HCT116 (cell line): ENCODE results near the gene DNAH10. TPM values are rescaled to one million over a fixed set of nuclear protein-coding genes. Genes with fewer than 3 reads are reported as not detected.

Source experiments
- ATAC-seq: fragments of 200-7000 bp; cut with Tn5 transposase; 2 replicates; pipeline ENCODE4 v1.9.1; 2020; ENCODE audit warnings: mild to moderate bottlenecking, moderate library complexity
- BruUV-seq: library from RNA; stranded (reverse); fragments of 400-500 nt; replicated peaks from 2 replicates; lab custom pipeline; 2021; lab: Mats Ljungman, UMichigan
- CTCF ChIA-PET: fragments of 300-600 bp; sonication (Branson Sonifier 250); formaldehyde crosslinking; loops from one replicate; lab custom pipeline; 2021; ENCODE audit warnings: antibody characterized with exemption; lab: Charles Lee
- POLR2A ChIA-PET: fragments of 300-600, 350-600 bp; sonication (Branson Sonifier 250); formaldehyde crosslinking; loops from one replicate; lab custom pipeline; 2021; ENCODE audit warnings: antibody characterized with exemption; lab: Charles Lee
- RAD21 ChIA-PET, 2 experiments: fragments of 300-600 bp; sonication (Branson Sonifier 250); formaldehyde crosslinking; loops; one replicate each; lab custom pipeline; 2023; ENCODE audit warnings: low total read pairs in 2 of 2; ENCODE audit not compliant: uncharacterized antibody in 2 of 2, unreplicated experiment in 2 of 2, low non-redundant PET in 1 of 2; lab: Charles Lee
- DNase-seq: peaks from one replicate; pipeline ENCODE4 v3.0.0-alpha.2; 2010; ENCODE audit warnings: low read depth, low spot score
- H2AFZ ChIP-seq: fragments of 200-600 bp; shearing (Covaris generic), sonication (generic); 2 replicates; pipeline ENCODE4 v1.6.1; 2017; ENCODE audit warnings: low read depth, mixed run types, mixed read lengths, antibody characterized with exemption, low read length; ENCODE audit not compliant: poor library complexity, severe bottlenecking
- H3K27ac ChIP-seq: 2 replicates; pipeline ENCODE4 v1.5.1; 2012; ENCODE audit warnings: low read depth, low read length
- H3K27me3 ChIP-seq: fragments of 200-600 bp; sonication (generic); 2 replicates; pipeline ENCODE4 v1.6.1; 2016; ENCODE audit warnings: mixed run types, low read length, mixed read lengths; ENCODE audit not compliant: insufficient read depth
- H3K36me3 ChIP-seq, 2 experiments: fragments of 200-500 bp in 1 of 2; fragments of 200-600 bp in 1 of 2; sonication (Bioruptor generic) in 1 of 2; sonication (generic) in 1 of 2; 2 replicates each; pipeline versions ENCODE4 v1.5.1 to v1.6.1; 2014 to 2016; ENCODE audit warnings: low read length in 2 of 2, inconsistent platforms in 1 of 2, mixed read lengths in 1 of 2, mixed run types in 1 of 2; ENCODE audit not compliant: insufficient read depth in 2 of 2, control insufficient read depth in 1 of 2
- H3K4me1 ChIP-seq, 2 experiments: fragments of 200-600 bp in 1 of 2; sonication (generic) in 1 of 2; 2 replicates each; pipeline versions ENCODE4 v1.5.1 to v1.6.1; 2012 to 2017; ENCODE audit warnings: low read length in 2 of 2, inconsistent platforms in 1 of 2, mild to moderate bottlenecking in 1 of 2, mixed read lengths in 1 of 2, mixed run types in 1 of 2, moderate library complexity in 1 of 2; ENCODE audit not compliant: insufficient read depth in 2 of 2, control insufficient read depth in 1 of 2
- H3K4me2 ChIP-seq: fragments of 200-600 bp; sonication (generic); 2 replicates; pipeline ENCODE4 v1.6.1; 2017; ENCODE audit warnings: mixed run types, low read length, mixed read lengths
- H3K4me3 ChIP-seq, 2 experiments: fragments of 200-600 bp in 1 of 2; sonication (generic) in 1 of 2; replicated peaks in 1 of 2; 2 replicates each; pipeline ENCODE4 v1.5.1; 2011 to 2016; ENCODE audit warnings: low read length in 2 of 2, control low read depth in 1 of 2, low read depth in 1 of 2, mild to moderate bottlenecking in 1 of 2, mixed read lengths in 1 of 2, mixed run types in 1 of 2
- H3K79me2 ChIP-seq: fragments of 200-600 bp; sonication (generic); 2 replicates; pipeline ENCODE4 v1.6.1; 2017; ENCODE audit warnings: mild to moderate bottlenecking, mixed run types, low read length, moderate library complexity, mixed read lengths; ENCODE audit not compliant: insufficient read depth
- H3K9ac ChIP-seq: fragments of 200-600 bp; sonication (generic); 2 replicates; pipeline ENCODE4 v1.6.1; 2016; ENCODE audit warnings: low read length, mixed read lengths
- H3K9me2 ChIP-seq: fragments of 200-600 bp; sonication (generic), shearing (Covaris generic); 2 replicates; pipeline ENCODE4 v1.6.1; 2017; ENCODE audit warnings: mixed run types, mild to moderate bottlenecking, moderate library complexity; ENCODE audit not compliant: insufficient read depth
- H3K9me3 ChIP-seq, 2 experiments: fragments of 200-500 bp in 1 of 2; fragments of 200-600 bp in 1 of 2; sonication (Bioruptor generic) in 1 of 2; sonication (generic) in 1 of 2; 2 replicates each; pipeline ENCODE4 v1.6.1; 2014 to 2017; ENCODE audit warnings: low read length in 2 of 2, mixed read lengths in 2 of 2, inconsistent platforms in 1 of 2, low read depth in 1 of 2, mild to moderate bottlenecking in 1 of 2, mixed run types in 1 of 2, moderate library complexity in 1 of 2; ENCODE audit not compliant: control insufficient read depth in 1 of 2, insufficient read depth in 1 of 2
- H4K20me1 ChIP-seq: fragments of 200-600 bp; sonication (generic), shearing (Covaris generic); 2 replicates; pipeline ENCODE4 v1.6.1; 2017; ENCODE audit warnings: mixed run types, mild to moderate bottlenecking, moderate library complexity; ENCODE audit not compliant: insufficient read depth
- CBX3 ChIP-seq: IDR thresholded peaks from 2 replicates; pipeline ENCODE4 v1.6.1; 2012; ENCODE audit warnings: low read depth
- EGR1 ChIP-seq: IDR thresholded peaks from 2 replicates; pipeline ENCODE4 v1.6.1; 2012; ENCODE audit warnings: low read depth
- EZH2phosphoT487 ChIP-seq: fragments of 200-600 bp; IDR thresholded peaks from 2 replicates; pipeline ENCODE4 v1.6.1; 2018; ENCODE audit warnings: antibody characterized with exemption, borderline replicate concordance
- JUND ChIP-seq: IDR thresholded peaks from 2 replicates; pipeline ENCODE4 v1.6.1; 2012
- RAD21 ChIP-seq: IDR thresholded peaks from 2 replicates; pipeline ENCODE4 v1.6.1; 2012; ENCODE audit warnings: low read depth, mild to moderate bottlenecking
- REST ChIP-seq: IDR thresholded peaks from 2 replicates; pipeline ENCODE4 v1.6.1; 2012; ENCODE audit warnings: low read depth
- SP1 ChIP-seq: IDR thresholded peaks from 2 replicates; pipeline ENCODE4 v1.6.1; 2012; ENCODE audit warnings: low read depth
- SRF ChIP-seq: IDR thresholded peaks from 2 replicates; pipeline ENCODE4 v1.6.1; 2012; ENCODE audit warnings: low read depth
- YY1 ChIP-seq: IDR thresholded peaks from 2 replicates; pipeline ENCODE4 v1.6.1; 2011; ENCODE audit warnings: low read length, low read depth, moderate library complexity, mild to moderate bottlenecking; ENCODE audit not compliant: insufficient replicate concordance; ENCODE audit errors: extremely low read depth
- ZFX ChIP-seq: fragments of 450-650 bp; IDR thresholded peaks from 2 replicates; pipeline ENCODE4 v1.6.1; 2017
- ZNF274 ChIP-seq: fragments of 200-500 bp; sonication (Bioruptor generic); IDR thresholded peaks from 2 replicates; pipeline ENCODE4 v1.6.1; 2014; ENCODE audit warnings: mild to moderate bottlenecking, low read depth, low read length, inconsistent platforms
- intact Hi-C: fragments of 100-400 bp; cut with micrococcal nuclease; formaldehyde crosslinking; loops from 2 replicates; pipeline ENCODE4 v1.10.0; 2022
- total RNA-seq: library from RNA; stranded (reverse); gene quantifications from one replicate; pipeline ENCODE4 v1.2.1, GENCODE V29; 2021; ENCODE audit not compliant: unreplicated experiment
- TF ChIP-seq, protein P1 (sequence below), 3 experiments: fragments of 200-600 bp in 1 of 3; sonication (generic) in 1 of 3; IDR thresholded peaks in 2 of 3; conservative IDR thresholded peaks in 1 of 3; 2 replicates each; pipeline ENCODE4 v1.5.1; 2012 to 2017; ENCODE audit warnings: low read depth in 2 of 3, low read length in 2 of 3, antibody characterized with exemption in 1 of 3, borderline replicate concordance in 1 of 3, control low read depth in 1 of 3, mild to moderate bottlenecking in 1 of 3, mixed read lengths in 1 of 3, mixed run types in 1 of 3, moderate library complexity in 1 of 3; ENCODE audit not compliant: insufficient read depth in 1 of 3
- TF ChIP-seq, protein P2 (sequence below): IDR thresholded peaks from 2 replicates; pipeline ENCODE4 v1.6.1; 2011; ENCODE audit warnings: mild to moderate bottlenecking, low read length, moderate library complexity; ENCODE audit not compliant: insufficient replicate concordance; ENCODE audit errors: extremely low read depth
- TF ChIP-seq, protein P3 (sequence below): IDR thresholded peaks from 2 replicates; pipeline ENCODE4 v1.6.1; 2012

The DNAH10 gene
- total RNA-seq, 1 experiment from 2014 or later: 1.3 TPM

- no peaks in the 10 kb centered on the region for H3K27me3 ChIP-seq
- ChIA-PET RAD21 (no interaction called here), CTCF (no interaction called here), POLR2A (no interaction called here)
- H2AFZ ChIP-seq: no peak overlapping the region
- no peaks in the 10 kb centered on the region for H4K20me1 ChIP-seq
- ATAC-seq (no peak), DNase-seq (no peak)
- H3K9me2 ChIP-seq: no peaks in the 10 kb centered on the region
- no peak overlapping the region for H3K9ac ChIP-seq
- no TSS peak for BruUV-seq
- H3K27ac ChIP-seq: no peak overlapping the region
- intact Hi-C loops: no loop called here
- no peaks in the 10 kb centered on the region; a peak in 1 of 4 replicates for H3K9me3 ChIP-seq
- H3K36me3 ChIP-seq: no peaks in the 10 kb centered on the region
- TF ChIP-seq, protein P1, sequence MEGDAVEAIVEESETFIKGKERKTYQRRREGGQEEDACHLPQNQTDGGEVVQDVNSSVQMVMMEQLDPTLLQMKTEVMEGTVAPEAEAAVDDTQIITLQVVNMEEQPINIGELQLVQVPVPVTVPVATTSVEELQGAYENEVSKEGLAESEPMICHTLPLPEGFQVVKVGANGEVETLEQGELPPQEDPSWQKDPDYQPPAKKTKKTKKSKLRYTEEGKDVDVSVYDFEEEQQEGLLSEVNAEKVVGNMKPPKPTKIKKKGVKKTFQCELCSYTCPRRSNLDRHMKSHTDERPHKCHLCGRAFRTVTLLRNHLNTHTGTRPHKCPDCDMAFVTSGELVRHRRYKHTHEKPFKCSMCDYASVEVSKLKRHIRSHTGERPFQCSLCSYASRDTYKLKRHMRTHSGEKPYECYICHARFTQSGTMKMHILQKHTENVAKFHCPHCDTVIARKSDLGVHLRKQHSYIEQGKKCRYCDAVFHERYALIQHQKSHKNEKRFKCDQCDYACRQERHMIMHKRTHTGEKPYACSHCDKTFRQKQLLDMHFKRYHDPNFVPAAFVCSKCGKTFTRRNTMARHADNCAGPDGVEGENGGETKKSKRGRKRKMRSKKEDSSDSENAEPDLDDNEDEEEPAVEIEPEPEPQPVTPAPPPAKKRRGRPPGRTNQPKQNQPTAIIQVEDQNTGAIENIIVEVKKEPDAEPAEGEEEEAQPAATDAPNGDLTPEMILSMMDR (IDR thresholded peaks at IDR 0.05 in 2 of 3, conservative IDR thresholded peaks at IDR 0.05 in 1 of 3; ENCODE audit: borderline replicate concordance in 1 of 3, insufficient read depth in 1 of 3, low read depth in 2 of 3, low read length in 2 of 3): no peak
- no peak for TF ChIP-seq RAD21
- TF ChIP-seq SP1: no peak
- no peak for TF ChIP-seq EZH2phosphoT487
- no peak for TF ChIP-seq EGR1
- no peak for TF ChIP-seq SRF
- no peak for TF ChIP-seq ZNF274
- TF ChIP-seq ZFX: no peak
- TF ChIP-seq CBX3: no peak
- TF ChIP-seq, protein P2, sequence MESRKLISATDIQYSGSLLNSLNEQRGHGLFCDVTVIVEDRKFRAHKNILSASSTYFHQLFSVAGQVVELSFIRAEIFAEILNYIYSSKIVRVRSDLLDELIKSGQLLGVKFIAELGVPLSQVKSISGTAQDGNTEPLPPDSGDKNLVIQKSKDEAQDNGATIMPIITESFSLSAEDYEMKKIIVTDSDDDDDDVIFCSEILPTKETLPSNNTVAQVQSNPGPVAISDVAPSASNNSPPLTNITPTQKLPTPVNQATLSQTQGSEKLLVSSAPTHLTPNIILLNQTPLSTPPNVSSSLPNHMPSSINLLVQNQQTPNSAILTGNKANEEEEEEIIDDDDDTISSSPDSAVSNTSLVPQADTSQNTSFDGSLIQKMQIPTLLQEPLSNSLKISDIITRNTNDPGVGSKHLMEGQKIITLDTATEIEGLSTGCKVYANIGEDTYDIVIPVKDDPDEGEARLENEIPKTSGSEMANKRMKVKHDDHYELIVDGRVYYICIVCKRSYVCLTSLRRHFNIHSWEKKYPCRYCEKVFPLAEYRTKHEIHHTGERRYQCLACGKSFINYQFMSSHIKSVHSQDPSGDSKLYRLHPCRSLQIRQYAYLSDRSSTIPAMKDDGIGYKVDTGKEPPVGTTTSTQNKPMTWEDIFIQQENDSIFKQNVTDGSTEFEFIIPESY: no peak
- TF ChIP-seq, protein P3, sequence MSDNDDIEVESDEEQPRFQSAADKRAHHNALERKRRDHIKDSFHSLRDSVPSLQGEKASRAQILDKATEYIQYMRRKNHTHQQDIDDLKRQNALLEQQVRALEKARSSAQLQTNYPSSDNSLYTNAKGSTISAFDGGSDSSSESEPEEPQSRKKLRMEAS: no peak
- TF ChIP-seq JUND: no peak
- no peak for TF ChIP-seq REST
- no peak for TF ChIP-seq YY1
- peaks cover 0 to 5% of the 10 kb centered on the region in 2 experiments; a peak in 1 of 4 replicates for H3K4me1 ChIP-seq
- H3K4me3 ChIP-seq: no peak overlapping the region
- H3K79me2 ChIP-seq: no peaks in the 10 kb centered on the region
- H3K4me2 ChIP-seq: no peak overlapping the region
Measured at GRCh38 chr12:123941000-123941399, 178.9 kb downstream of the DNAH10 start.
